GM12878 (cell line): Measurements from ENCODE around the gene CC2D1B.

Experiments
- EZH2 ChIP-seq: IDR thresholded peaks from 2 replicates; pipeline ENCODE4 v1.6.1; 2012; ENCODE audit warnings: low read depth, mild to moderate bottlenecking, control low read depth, inconsistent platforms, low read length, borderline replicate concordance; ENCODE audit not compliant: control insufficient read depth
- GABPA ChIP-seq: IDR thresholded peaks from 2 replicates; pipeline ENCODE4 v1.6.1; 2014; ENCODE audit warnings: antibody characterized with exemption, low read depth, mild to moderate bottlenecking, inconsistent platforms
- RCOR1 ChIP-seq: conservative IDR thresholded peaks from 2 replicates; pipeline ENCODE4 v1.6.1; 2012; ENCODE audit warnings: low read depth, low read length, improper control_type of control experiment
- SIN3A ChIP-seq: IDR thresholded peaks from 2 replicates; pipeline ENCODE4 v1.6.1; 2012; ENCODE audit warnings: low read depth, low read length, improper control_type of control experiment
- TCF12 ChIP-seq: IDR thresholded peaks from 2 replicates; pipeline ENCODE4 v1.6.1; 2011; ENCODE audit warnings: low read depth, mild to moderate bottlenecking, low read length
- TF ChIP-seq, protein P1 (sequence below), 3 experiments: IDR thresholded peaks in 2 of 3; conservative IDR thresholded peaks in 1 of 3; 2 replicates each; pipeline ENCODE4 v1.5.1; 2011; ENCODE audit warnings: low read depth in 3 of 3, low read length in 3 of 3, mild to moderate bottlenecking in 3 of 3, control low read depth in 2 of 3, moderate library complexity in 2 of 3, inconsistent platforms in 1 of 3, mixed read lengths in 1 of 3; ENCODE audit not compliant: control insufficient read depth in 2 of 3, insufficient read depth in 1 of 3; ENCODE audit errors: extremely low read depth in 1 of 3

DNA sequence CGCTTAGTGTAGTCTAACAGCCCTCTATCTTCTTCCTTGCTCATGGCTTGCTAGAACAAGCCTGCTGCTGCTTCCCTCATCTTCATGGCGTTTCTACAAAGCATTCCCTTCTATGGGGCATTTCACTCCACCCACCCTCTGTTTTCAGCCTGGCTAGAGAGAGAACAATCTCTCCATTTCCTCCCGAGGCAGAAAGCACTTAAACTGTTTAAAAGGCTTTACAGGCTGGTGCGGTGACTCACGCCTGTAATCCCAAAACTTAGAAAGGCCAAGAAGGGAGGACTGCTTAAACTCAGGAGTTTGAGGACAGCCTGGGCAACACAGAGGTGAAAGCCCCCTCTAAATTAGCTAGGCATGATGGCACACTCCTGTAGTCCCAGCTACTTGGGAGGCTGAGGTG, 20.5 kb upstream of the CC2D1B start:
- no peak for TF ChIP-seq GABPA
- TF ChIP-seq, protein P1, sequence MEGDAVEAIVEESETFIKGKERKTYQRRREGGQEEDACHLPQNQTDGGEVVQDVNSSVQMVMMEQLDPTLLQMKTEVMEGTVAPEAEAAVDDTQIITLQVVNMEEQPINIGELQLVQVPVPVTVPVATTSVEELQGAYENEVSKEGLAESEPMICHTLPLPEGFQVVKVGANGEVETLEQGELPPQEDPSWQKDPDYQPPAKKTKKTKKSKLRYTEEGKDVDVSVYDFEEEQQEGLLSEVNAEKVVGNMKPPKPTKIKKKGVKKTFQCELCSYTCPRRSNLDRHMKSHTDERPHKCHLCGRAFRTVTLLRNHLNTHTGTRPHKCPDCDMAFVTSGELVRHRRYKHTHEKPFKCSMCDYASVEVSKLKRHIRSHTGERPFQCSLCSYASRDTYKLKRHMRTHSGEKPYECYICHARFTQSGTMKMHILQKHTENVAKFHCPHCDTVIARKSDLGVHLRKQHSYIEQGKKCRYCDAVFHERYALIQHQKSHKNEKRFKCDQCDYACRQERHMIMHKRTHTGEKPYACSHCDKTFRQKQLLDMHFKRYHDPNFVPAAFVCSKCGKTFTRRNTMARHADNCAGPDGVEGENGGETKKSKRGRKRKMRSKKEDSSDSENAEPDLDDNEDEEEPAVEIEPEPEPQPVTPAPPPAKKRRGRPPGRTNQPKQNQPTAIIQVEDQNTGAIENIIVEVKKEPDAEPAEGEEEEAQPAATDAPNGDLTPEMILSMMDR (IDR thresholded peaks at IDR 0.05 in 2 of 3, conservative IDR thresholded peaks at IDR 0.05 in 1 of 3; ENCODE audit: control insufficient read depth in 2 of 3, extremely low read depth in 1 of 3, insufficient read depth in 1 of 3, low read depth in 3 of 3, low read length in 3 of 3): no peak
- TF ChIP-seq EZH2: no peak
- TF ChIP-seq SIN3A: no peak
- TF ChIP-seq RCOR1: no peak
- no peak for TF ChIP-seq TCF12
